HepG2 (cell line): ENCODE data around the gene TMEM238. TPM values are rescaled to one million over a fixed set of nuclear protein-coding genes. Genes with fewer than 3 reads are reported as not detected.

Experiments
- FOXJ3 ChIP-seq: sonication (generic); formaldehyde crosslinking; IDR thresholded peaks from 2 replicates; pipeline ENCODE4 v1.4.0; 2020; ENCODE audit warnings: missing genetic modification reagents, mild to moderate bottlenecking, borderline replicate concordance
- JUNB ChIP-seq: sonication (generic); formaldehyde crosslinking; IDR thresholded peaks from 2 replicates; pipeline ENCODE4 v1.8.0; 2022; ENCODE audit warnings: missing genetic modification reagents, mild to moderate bottlenecking, borderline replicate concordance
- MXD4 ChIP-seq: IDR thresholded peaks from 2 replicates; pipeline ENCODE4 v1.6.1; 2016; ENCODE audit warnings: mild to moderate bottlenecking, missing biosample characterization, missing genetic modification reagents
- NR2F2 ChIP-seq: IDR thresholded peaks from 2 replicates; pipeline ENCODE4 v1.6.1; 2012; ENCODE audit warnings: low read depth, inconsistent platforms, borderline replicate concordance
- POGZ ChIP-seq: sonication (generic); formaldehyde crosslinking; IDR thresholded peaks from 2 replicates; pipeline ENCODE4 v1.4.0; 2020; ENCODE audit warnings: mild to moderate bottlenecking, missing genetic modification reagents
- PTBP1 ChIP-seq: fragments of 200-400 bp; formaldehyde crosslinking; IDR thresholded peaks from 2 replicates; pipeline ENCODE4 v1.6.1; 2018; ENCODE audit warnings: low read length, low read depth; ENCODE audit not compliant: poor library complexity, severe bottlenecking
- RFXANK ChIP-seq: IDR thresholded peaks from 2 replicates; pipeline ENCODE4 v1.6.1; 2016
- SP5 ChIP-seq: IDR thresholded peaks from 2 replicates; pipeline ENCODE4 v1.6.1; 2016; ENCODE audit warnings: low read depth, borderline replicate concordance
- ZNF441 ChIP-seq: sonication (generic); formaldehyde crosslinking; IDR thresholded peaks from 2 replicates; pipeline ENCODE4 v1.7.0; 2021; ENCODE audit warnings: missing genetic modification reagents, borderline replicate concordance
- ZNF572 ChIP-seq: sonication (generic); formaldehyde crosslinking; IDR thresholded peaks from 2 replicates; pipeline ENCODE4 v1.5.1; 2020; ENCODE audit warnings: mild to moderate bottlenecking, missing genetic modification reagents
- ZSCAN20 ChIP-seq: sonication (generic); formaldehyde crosslinking; IDR thresholded peaks from 2 replicates; pipeline ENCODE4 v1.4.0; 2020; ENCODE audit warnings: missing genetic modification reagents, mild to moderate bottlenecking, borderline replicate concordance
- polyA plus RNA-seq, 8 experiments: library from polyadenylated mRNA; depleted of rRNA in 3 of 8; stranded (reverse) in 7 of 8; unstranded in 1 of 8; fragments of >200 nt; fragmentation: Illumina TruSeq in 4 of 8; extraction: Trizol in 4 of 8; gene quantifications; 2 replicates each; pipeline versions ENCODE4 v1.2.1 to v1.2.3, GENCODE V29; 2011 to 2016; ENCODE audit warnings: low read depth in 4 of 8, missing spikeins in 1 of 8, mixed read lengths in 1 of 8; ENCODE audit not compliant: insufficient read depth in 1 of 8
- total RNA-seq, 5 experiments: library from RNA; depleted of rRNA; stranded (reverse); fragments of >200 nt; fragmentation: Illumina TruSeq; extraction: Trizol; gene quantifications; 2 replicates each; pipeline ENCODE4 v1.2.3, GENCODE V29; 2016; ENCODE audit warnings: low read depth in 1 of 5
- TF ChIP-seq, protein P1 (sequence below): sonication (generic); formaldehyde crosslinking; IDR thresholded peaks from 2 replicates; pipeline ENCODE4 v1.4.0; 2020; ENCODE audit warnings: missing genetic modification reagents, borderline replicate concordance
- TF ChIP-seq, protein P2 (sequence below): sonication (generic); formaldehyde crosslinking; IDR thresholded peaks from 2 replicates; pipeline ENCODE4 v1.5.0; 2020; ENCODE audit warnings: mild to moderate bottlenecking, missing genetic modification reagents, borderline replicate concordance
- TF ChIP-seq, protein P3 (sequence below): sonication (generic); formaldehyde crosslinking; IDR thresholded peaks from 2 replicates; pipeline ENCODE4 v1.4.0; 2020; ENCODE audit warnings: mild to moderate bottlenecking, missing genetic modification reagents
- TF ChIP-seq, protein P4 (sequence below): fragments of 450-650 bp; IDR thresholded peaks from 2 replicates; pipeline ENCODE4 v1.6.1; 2016

TMEM238 gene
- total and polyA plus RNA-seq, 2 of the 13 experiments (the other 11 are each of a cell fraction or from before 2014, with no cell fraction given) = not detected

DNA sequence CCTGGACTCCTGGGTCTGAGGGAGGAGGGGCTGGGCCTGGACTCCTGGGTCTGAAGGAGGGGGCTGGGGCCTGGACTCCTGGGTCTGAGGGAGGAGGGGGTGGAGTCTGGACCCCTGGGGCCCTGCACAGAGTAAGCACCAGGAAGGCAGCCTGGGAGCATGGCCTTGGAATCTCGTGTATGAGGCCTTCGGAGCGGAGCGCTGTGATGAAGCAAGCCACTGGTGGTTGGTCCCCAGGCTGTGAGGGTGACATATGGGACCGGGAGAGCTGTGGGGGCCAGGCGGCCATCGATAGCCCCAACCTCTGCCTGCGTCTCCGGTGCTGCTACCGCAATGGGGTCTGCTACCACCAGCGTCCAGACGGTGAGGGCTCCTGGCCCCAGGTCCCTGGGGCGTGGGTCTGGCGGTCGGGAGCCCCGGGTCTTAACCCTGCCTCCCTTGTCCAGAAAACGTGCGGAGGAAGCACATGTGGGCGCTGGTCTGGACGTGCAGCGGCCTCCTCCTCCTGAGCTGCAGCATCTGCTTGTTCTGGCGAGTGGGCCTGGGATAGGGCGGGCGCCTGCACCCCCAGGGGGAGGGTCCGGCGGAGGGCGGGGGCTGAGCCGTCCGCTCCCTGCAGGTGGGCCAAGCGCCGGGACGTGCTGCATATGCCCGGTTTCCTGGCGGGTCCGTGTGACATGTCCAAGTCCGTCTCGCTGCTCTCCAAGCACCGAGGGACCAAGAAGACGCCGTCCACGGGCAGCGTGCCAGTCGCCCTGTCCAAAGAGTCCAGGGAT, 6.5 kb downstream of the TMEM238 start (continued):
- TF ChIP-seq, protein P1, sequence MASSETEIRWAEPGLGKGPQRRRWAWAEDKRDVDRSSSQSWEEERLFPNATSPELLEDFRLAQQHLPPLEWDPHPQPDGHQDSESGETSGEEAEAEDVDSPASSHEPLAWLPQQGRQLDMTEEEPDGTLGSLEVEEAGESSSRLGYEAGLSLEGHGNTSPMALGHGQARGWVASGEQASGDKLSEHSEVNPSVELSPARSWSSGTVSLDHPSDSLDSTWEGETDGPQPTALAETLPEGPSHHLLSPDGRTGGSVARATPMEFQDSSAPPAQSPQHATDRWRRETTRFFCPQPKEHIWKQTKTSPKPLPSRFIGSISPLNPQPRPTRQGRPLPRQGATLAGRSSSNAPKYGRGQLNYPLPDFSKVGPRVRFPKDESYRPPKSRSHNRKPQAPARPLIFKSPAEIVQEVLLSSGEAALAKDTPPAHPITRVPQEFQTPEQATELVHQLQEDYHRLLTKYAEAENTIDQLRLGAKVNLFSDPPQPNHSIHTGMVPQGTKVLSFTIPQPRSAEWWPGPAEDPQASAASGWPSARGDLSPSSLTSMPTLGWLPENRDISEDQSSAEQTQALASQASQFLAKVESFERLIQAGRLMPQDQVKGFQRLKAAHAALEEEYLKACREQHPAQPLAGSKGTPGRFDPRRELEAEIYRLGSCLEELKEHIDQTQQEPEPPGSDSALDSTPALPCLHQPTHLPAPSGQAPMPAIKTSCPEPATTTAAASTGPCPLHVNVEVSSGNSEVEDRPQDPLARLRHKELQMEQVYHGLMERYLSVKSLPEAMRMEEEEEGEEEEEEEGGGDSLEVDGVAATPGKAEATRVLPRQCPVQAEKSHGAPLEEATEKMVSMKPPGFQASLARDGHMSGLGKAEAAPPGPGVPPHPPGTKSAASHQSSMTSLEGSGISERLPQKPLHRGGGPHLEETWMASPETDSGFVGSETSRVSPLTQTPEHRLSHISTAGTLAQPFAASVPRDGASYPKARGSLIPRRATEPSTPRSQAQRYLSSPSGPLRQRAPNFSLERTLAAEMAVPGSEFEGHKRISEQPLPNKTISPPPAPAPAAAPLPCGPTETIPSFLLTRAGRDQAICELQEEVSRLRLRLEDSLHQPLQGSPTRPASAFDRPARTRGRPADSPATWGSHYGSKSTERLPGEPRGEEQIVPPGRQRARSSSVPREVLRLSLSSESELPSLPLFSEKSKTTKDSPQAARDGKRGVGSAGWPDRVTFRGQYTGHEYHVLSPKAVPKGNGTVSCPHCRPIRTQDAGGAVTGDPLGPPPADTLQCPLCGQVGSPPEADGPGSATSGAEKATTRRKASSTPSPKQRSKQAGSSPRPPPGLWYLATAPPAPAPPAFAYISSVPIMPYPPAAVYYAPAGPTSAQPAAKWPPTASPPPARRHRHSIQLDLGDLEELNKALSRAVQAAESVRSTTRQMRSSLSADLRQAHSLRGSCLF (CRISPR knock-in tag) = no peak
- TF ChIP-seq ZNF572 (CRISPR knock-in tag) = no peak
- TF ChIP-seq, protein P2, sequence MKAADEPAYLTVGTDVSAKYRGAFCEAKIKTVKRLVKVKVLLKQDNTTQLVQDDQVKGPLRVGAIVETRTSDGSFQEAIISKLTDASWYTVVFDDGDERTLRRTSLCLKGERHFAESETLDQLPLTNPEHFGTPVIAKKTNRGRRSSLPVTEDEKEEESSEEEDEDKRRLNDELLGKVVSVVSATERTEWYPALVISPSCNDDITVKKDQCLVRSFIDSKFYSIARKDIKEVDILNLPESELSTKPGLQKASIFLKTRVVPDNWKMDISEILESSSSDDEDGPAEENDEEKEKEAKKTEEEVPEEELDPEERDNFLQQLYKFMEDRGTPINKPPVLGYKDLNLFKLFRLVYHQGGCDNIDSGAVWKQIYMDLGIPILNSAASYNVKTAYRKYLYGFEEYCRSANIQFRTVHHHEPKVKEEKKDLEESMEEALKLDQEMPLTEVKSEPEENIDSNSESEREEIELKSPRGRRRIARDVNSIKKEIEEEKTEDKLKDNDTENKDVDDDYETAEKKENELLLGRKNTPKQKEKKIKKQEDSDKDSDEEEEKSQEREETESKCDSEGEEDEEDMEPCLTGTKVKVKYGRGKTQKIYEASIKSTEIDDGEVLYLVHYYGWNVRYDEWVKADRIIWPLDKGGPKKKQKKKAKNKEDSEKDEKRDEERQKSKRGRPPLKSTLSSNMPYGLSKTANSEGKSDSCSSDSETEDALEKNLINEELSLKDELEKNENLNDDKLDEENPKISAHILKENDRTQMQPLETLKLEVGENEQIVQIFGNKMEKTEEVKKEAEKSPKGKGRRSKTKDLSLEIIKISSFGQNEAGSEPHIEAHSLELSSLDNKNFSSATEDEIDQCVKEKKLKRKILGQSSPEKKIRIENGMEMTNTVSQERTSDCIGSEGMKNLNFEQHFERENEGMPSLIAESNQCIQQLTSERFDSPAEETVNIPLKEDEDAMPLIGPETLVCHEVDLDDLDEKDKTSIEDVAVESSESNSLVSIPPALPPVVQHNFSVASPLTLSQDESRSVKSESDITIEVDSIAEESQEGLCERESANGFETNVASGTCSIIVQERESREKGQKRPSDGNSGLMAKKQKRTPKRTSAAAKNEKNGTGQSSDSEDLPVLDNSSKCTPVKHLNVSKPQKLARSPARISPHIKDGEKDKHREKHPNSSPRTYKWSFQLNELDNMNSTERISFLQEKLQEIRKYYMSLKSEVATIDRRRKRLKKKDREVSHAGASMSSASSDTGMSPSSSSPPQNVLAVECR = peak; percentile 36; the same call in 1 of the 2 replicates
- TF ChIP-seq, protein P3, sequence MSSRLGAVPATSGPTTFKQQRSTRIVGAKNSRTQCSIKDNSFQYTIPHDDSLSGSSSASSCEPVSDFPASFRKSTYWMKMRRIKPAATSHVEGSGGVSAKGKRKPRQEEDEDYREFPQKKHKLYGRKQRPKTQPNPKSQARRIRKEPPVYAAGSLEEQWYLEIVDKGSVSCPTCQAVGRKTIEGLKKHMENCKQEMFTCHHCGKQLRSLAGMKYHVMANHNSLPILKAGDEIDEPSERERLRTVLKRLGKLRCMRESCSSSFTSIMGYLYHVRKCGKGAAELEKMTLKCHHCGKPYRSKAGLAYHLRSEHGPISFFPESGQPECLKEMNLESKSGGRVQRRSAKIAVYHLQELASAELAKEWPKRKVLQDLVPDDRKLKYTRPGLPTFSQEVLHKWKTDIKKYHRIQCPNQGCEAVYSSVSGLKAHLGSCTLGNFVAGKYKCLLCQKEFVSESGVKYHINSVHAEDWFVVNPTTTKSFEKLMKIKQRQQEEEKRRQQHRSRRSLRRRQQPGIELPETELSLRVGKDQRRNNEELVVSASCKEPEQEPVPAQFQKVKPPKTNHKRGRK (CRISPR knock-in tag) = no peak
- no peak for TF ChIP-seq PTBP1
- no peak for TF ChIP-seq NR2F2
- TF ChIP-seq JUNB (CRISPR knock-in tag) = no peak
- no peak; the same call in 1 of the 2 replicates for TF ChIP-seq SP5 (CRISPR knock-in tag)
- TF ChIP-seq ZNF441 (CRISPR knock-in tag) = no peak
- TF ChIP-seq ZSCAN20 (CRISPR knock-in tag) = no peak
- no peak for TF ChIP-seq POGZ
- no peak for TF ChIP-seq FOXJ3 (CRISPR knock-in tag)
- no peak for TF ChIP-seq RFXANK (CRISPR knock-in tag)
- no peak for TF ChIP-seq MXD4 (CRISPR knock-in tag)
- TF ChIP-seq, protein P4, sequence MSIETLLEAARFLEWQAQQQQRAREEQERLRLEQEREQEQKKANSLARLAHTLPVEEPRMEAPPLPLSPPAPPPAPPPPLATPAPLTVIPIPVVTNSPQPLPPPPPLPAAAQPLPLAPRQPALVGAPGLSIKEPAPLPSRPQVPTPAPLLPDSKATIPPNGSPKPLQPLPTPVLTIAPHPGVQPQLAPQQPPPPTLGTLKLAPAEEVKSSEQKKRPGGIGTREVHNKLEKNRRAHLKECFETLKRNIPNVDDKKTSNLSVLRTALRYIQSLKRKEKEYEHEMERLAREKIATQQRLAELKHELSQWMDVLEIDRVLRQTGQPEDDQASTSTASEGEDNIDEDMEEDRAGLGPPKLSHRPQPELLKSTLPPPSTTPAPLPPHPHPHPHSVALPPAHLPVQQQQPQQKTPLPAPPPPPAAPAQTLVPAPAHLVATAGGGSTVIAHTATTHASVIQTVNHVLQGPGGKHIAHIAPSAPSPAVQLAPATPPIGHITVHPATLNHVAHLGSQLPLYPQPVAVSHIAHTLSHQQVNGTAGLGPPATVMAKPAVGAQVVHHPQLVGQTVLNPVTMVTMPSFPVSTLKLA = no peak
